Spinal cord (tissue), 10 donors: ENCODE data around the gene MTCH2. TPM values are rescaled to one million over a fixed set of nuclear protein-coding genes. Genes with fewer than 3 reads are reported as not detected.
A peak's percentile ranks its signal among the peaks of the same experiment; 100 is the strongest.

Experiments
- DNase-seq, 6 donors: peaks; one replicate each; pipeline versions ENCODE4 v3.0.0 to v3.0.0-alpha.2; 2013 to 2015; ENCODE audit warnings: low spot score in 6 of 6, low read depth in 4 of 6
- H3K27ac ChIP-seq: one replicate; pipeline ENCODE4 v1.5.1; 2013; ENCODE audit warnings: low read depth, low read length, control low read depth
- H3K27me3 ChIP-seq: one replicate; pipeline ENCODE4 v1.6.1; 2013; ENCODE audit warnings: low read length; ENCODE audit not compliant: control insufficient read depth, insufficient read depth
- H3K36me3 ChIP-seq: one replicate; pipeline ENCODE4 v1.6.1; 2013; ENCODE audit warnings: low read length; ENCODE audit not compliant: control insufficient read depth, insufficient read depth
- H3K4me1 ChIP-seq: one replicate; pipeline ENCODE4 v1.6.1; 2013; ENCODE audit warnings: low read length; ENCODE audit not compliant: control insufficient read depth, insufficient read depth
- H3K4me3 ChIP-seq: one replicate; pipeline ENCODE4 v1.5.1; 2013; ENCODE audit warnings: low read depth, low read length, control low read depth
- H3K9me3 ChIP-seq: one replicate; pipeline ENCODE4 v1.6.1; 2013; ENCODE audit warnings: low read length; ENCODE audit not compliant: control insufficient read depth, insufficient read depth
- WGBS: methylation state at CpG from one replicate; pipeline ENCODE4 v1.1.5; 2013; ENCODE audit warnings: missing lambda C conversion rate; ENCODE audit not compliant: insufficient coverage; 5-methylcytosine and 5-hydroxymethylcytosine counted together
- polyA plus RNA-seq, 2 donors: library from polyadenylated mRNA; unstranded; fragments of 120-200 nt; gene quantifications; one replicate each; pipeline ENCODE4 v1.2.1, GENCODE V29; 2013; ENCODE audit not compliant: insufficient read length in 2 of 2
- total RNA-seq, 2 donors: library from RNA; depleted of rRNA in 1 of 2; stranded (reverse); fragments of 120-200 nt in 1 of 2; fragments of >200 nt in 1 of 2; gene quantifications; one replicate each; pipeline versions ENCODE4 v1.2.3 to v1.2.4, GENCODE V29; 2013 to 2014
- donor health status: healthy.

Gene MTCH2
- total and polyA plus RNA-seq, 4 donors: 73.0 to 106 (median 90.3) TPM

- peaks cover 64% of the 10 kb centered on the region for H3K4me1 ChIP-seq
- no peak overlapping the region for H3K4me3 ChIP-seq
- no peak overlapping the region for H3K27ac ChIP-seq
- WGBS: 83% methylated on average over 13 of the region's 14 CpGs
- H3K9me3 ChIP-seq: no peaks in the 10 kb centered on the region
- no peaks in the 10 kb centered on the region for H3K27me3 ChIP-seq
- DNase-seq: no peak
- H3K36me3 ChIP-seq: peaks cover 78% of the 10 kb centered on the region
Observed at GRCh38 chr11:47587723-47588326, 54.5 kb downstream of the MTCH2 start.

DNA sequence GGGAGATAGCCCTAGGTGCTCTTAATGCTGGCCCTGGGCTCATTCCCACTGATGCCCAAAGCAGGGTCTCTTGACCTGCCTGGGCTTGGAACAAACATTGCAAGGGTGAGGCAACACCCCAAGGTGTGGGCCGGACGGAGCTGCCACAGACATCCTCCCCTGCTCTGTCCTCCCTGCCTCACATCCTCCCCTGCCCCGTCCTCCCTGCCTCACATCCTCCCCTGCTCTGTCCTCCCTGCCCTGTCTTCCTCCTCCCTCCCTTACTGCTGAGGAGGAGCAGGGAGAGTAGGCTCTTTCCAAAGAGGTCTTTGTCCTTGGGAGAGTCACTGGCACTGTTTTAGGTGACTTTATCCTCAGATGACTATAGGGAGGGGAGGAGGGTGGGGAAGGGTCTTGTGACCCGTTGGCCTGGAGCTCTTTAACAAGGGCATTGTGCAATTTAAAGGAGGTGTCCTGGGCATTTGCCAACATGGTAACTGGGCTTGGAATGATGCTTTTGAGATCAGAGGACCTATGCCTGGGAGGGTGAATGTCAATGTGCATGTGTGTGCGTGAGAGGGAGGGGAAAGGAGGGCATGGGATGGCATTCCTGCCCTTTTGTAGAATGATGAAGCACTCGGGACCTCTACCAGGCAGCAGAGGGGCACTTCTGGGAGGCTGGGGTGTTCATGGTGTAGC is 55.2 kb downstream of the MTCH2 start:
- no peak for DNase-seq
- Histone ChIP-seq H3K36me3 (peaks cover 85% of the 10 kb centered on the region), H3K27ac (peak overlapping the region; percentile 65), H3K4me1 (peaks cover 64% of the 10 kb centered on the region), H3K27me3 (no peaks in the 10 kb centered on the region), H3K4me3 (no peak overlapping the region), H3K9me3 (no peaks in the 10 kb centered on the region)
- 73% methylated on average over 5 of the region's 6 CpGs for WGBS

DNA sequence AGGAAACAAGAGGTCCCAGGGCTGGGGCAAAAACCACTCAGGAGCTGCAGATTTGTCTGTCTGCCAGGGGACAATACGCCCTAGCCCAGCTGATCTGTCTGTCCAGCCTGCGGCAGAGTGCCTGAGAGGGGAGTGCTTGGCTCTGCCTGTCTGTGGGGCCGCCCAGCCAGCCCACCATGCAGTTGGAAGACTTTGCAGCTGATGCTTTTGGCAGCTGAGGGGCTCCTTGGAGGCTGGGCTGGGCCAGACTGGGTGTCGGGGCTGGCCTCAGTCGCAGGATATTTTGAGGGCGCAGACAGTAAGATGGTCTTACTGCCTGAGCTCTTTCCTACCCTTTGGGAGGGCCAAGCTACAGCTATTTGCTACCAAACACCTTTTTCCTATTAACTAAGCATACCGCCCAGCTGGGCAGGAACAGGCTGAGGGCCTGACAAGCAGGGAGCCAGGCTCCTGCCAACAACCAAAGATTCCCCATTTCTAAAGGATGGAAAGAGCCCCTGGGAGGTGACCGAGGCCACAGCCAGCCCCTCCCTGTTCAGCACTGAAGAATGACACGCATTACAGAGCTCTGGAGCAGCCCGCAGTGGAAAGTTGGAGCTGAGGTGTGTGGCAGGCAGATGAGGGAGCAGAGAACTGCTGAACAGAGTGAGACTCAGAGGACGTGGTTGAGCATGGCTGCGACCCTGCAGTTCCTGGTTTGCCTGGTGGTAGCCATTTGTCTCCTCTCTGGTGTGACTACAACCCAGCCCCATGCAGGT is 56.1 kb downstream of the MTCH2 start, which contains the start of gene FAM180B:
Gene FAM180B (plus strand): TSS at position 581 of the 758 bp plus-strand sequence. CDS start 91 bp downstream, at position 672.
- peak within 1 kb of the TSS; percentile 65 for H3K27ac ChIP-seq
- peaks cover 56% of the 10 kb centered on the region for H3K4me1 ChIP-seq
- H3K27me3 ChIP-seq: no peaks in the 10 kb centered on the region
- H3K4me3 ChIP-seq: no peak within 1 kb of the TSS
- H3K9me3 ChIP-seq: no peaks in the 10 kb centered on the region
- H3K36me3 ChIP-seq: peaks cover 89% of the 10 kb centered on the region
- DNase-seq: peak in 2 of 6 donors; percentile 45 to 79
- WGBS: 54% methylated on average over 11 of the region's 12 CpGs

DNA sequence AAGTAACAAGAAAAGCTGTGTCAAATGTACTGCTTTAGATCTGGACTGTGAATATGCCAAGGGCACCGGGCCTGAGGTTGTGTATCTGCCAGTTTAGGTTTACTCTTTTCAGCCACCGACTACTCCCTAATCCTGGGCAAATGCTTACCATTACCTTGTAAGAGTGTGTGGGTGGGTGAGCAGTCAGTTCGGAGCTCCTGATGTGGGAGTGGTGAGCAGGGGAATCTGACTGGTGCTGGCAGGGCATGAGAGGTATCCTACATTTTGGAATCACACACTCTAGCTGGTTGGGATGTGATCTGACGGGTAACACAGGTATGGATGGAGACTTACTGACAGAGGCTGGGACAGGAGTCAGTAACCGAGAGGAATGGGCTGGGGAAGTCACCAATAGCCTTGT is 58.5 kb downstream of the MTCH2 start:
- Histone ChIP-seq H3K36me3 (peaks cover 87% of the 10 kb centered on the region), H3K27me3 (no peaks in the 10 kb centered on the region), H3K27ac (no peak overlapping the region), H3K9me3 (no peaks in the 10 kb centered on the region), H3K4me3 (no peak overlapping the region), H3K4me1 (peaks cover 42% of the 10 kb centered on the region)
- WGBS: 92% methylated on average over 3 of the region's 5 CpGs
- DNase-seq: no peak

GRCh38 chr11:47578524-47579494 is 63.5 kb downstream of the MTCH2 start, which contains the start of the genes KBTBD4 and NDUFS3:
KBTBD4 (minus strand) TSS chr11:47578970; CDS start chr11:47578951, 19 bp downstream.
NDUFS3 (plus strand) TSS chr11:47579074; CDS start chr11:47579092, 18 bp downstream.
- peaks cover 18% of the 10 kb centered on the region for H3K4me1 ChIP-seq
- H3K9me3 ChIP-seq: no peaks in the 10 kb centered on the region
- H3K4me3 ChIP-seq: peak within 1 kb of the TSS; percentile 82
- under 1% methylated on average over 72 of the region's 72 CpGs for WGBS
- peak within 1 kb of the TSS; percentile 87 for H3K27ac ChIP-seq
- DNase-seq: peak; percentile 87 to 97 (median 90)
- H3K36me3 ChIP-seq: peaks cover 63% of the 10 kb centered on the region
- H3K27me3 ChIP-seq: no peaks in the 10 kb centered on the region

GRCh38 chr11:47577460-47578041 is 64.8 kb downstream of the MTCH2 start:
- Histone ChIP-seq H3K36me3 (peaks cover 60% of the 10 kb centered on the region), H3K27me3 (no peaks in the 10 kb centered on the region), H3K27ac (peak overlapping the region; percentile 87), H3K4me3 (peak overlapping the region; percentile 82), H3K9me3 (no peaks in the 10 kb centered on the region), H3K4me1 (peaks cover 28% of the 10 kb centered on the region)
- 69% methylated on average over 10 of the region's 13 CpGs for WGBS
- DNase-seq: no peak

DNA sequence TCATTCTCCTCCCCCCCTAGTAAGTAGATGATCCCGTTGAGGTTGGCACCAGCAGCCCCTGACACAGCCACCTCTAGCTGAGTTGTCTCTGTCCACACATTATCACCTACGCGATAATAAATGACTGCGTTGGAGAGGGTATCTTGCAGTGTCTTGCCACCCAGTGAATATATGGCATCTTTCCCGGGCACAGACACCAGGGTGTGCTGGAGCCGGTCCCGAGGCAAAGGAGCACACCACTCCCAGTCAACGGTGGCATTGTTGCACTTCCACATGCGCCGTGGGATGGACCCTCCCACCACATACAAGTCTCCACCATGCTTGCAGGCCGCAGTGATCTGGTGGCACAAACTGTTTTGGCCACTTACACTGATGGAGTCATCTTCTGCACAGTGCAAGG is 69.0 kb downstream of the MTCH2 start:
- H3K27me3 ChIP-seq: no peaks in the 10 kb centered on the region
- H3K9me3 ChIP-seq: no peaks in the 10 kb centered on the region
- 75% methylated on average over 7 of the region's 11 CpGs for WGBS
- H3K4me1 ChIP-seq: peaks cover 22% of the 10 kb centered on the region
- H3K27ac ChIP-seq: no peak overlapping the region
- H3K36me3 ChIP-seq: peaks cover 50% of the 10 kb centered on the region
- DNase-seq: no peak
- no peak overlapping the region for H3K4me3 ChIP-seq

DNA sequence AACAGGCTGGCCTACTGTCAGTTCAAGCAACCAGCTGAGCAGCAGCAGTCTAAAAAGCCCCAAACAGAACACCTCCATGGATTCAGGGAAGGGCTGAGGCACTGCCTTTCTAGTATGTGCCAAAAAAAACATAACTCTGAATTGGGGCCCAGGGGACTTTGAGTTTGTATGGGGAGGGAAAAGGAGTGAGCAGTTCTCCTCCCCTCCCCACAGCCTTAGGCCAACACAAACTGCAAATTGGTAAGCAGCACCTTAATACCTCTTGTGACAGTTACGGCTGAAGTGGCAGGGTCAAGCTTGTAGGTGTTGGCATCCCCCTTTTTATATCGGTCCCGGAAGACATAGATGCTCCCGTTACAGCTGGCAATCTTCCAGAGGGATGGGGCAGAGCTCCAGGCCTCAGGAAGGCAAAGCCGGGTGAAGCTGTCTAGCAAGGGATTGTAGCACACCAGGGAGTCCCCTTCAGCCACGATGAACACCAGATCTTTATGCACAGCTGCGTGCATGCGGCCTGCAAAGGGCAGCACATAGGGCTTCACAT is 69.6 kb downstream of the MTCH2 start:
- Histone ChIP-seq H3K27ac (no peak overlapping the region), H3K4me3 (no peak overlapping the region), H3K36me3 (peaks cover 52% of the 10 kb centered on the region), H3K27me3 (no peaks in the 10 kb centered on the region), H3K9me3 (no peaks in the 10 kb centered on the region), H3K4me1 (peaks cover 17% of the 10 kb centered on the region)
- DNase-seq: peak in 1 of 6 donors; percentile 22
- WGBS: 20% methylated on average over 6 of the region's 8 CpGs
